H1 (cell line): ENCODE measurements around the gene ALPL. TPM values are rescaled to one million over a fixed set of nuclear protein-coding genes. Genes with fewer than 3 reads are reported as not detected.
"Not testable (repeated sequence)": the region's sequence is repeated elsewhere in the genome, so short reads cannot be mapped to it uniquely, and the experiment has no call there.

ENCODE experiments used
- CTCF ChIA-PET: fragments of 300-600 bp; sonication (Branson Sonifier 250); formaldehyde crosslinking; loops from one replicate; lab custom pipeline; 2021; ENCODE audit not compliant: partially characterized antibody; lab: Charles Lee
- POLR2A ChIA-PET: fragments of 300-600 bp; sonication (Branson Sonifier 250); formaldehyde crosslinking; loops from one replicate; lab custom pipeline; 2021; ENCODE audit warnings: inconsistent platforms; ENCODE audit not compliant: partially characterized antibody; lab: Charles Lee
- DNase-seq, 2 experiments: peaks; one replicate each; pipeline versions ENCODE4 v3.0.0 to v3.0.0-alpha.2; 2010 to 2022; ENCODE audit warnings: low spot score in 2 of 2, low read depth in 1 of 2, mixed read lengths in 1 of 2
- FAIRE-seq: peaks from 2 replicates; lab custom pipeline; 2011; peaks lifted over from hg19 to GRCh38; lab: Jason Lieb, UNC
- H2AFZ ChIP-seq: 2 replicates; pipeline ENCODE4 v1.8.1; 2012; ENCODE audit warnings: low read length, inconsistent platforms
- H2AK5ac ChIP-seq: 2 replicates; pipeline ENCODE4 v1.6.1; 2013; ENCODE audit warnings: low read depth, low read length
- H2BK120ac ChIP-seq: replicated peaks from 2 replicates; pipeline ENCODE3; 2013; ENCODE audit warnings: low read depth, low read length, inconsistent platforms
- H2BK12ac ChIP-seq: 2 replicates; pipeline ENCODE4 v1.6.1; 2013; ENCODE audit warnings: low read depth, low read length
- H2BK15ac ChIP-seq: 2 replicates; pipeline ENCODE4 v1.6.1; 2013; ENCODE audit warnings: low read length
- H2BK20ac ChIP-seq: 2 replicates; pipeline ENCODE4 v1.6.1; 2013; ENCODE audit warnings: low read length
- H2BK5ac ChIP-seq: 2 replicates; pipeline ENCODE4 v1.6.1; 2013; ENCODE audit warnings: low read depth, low read length
- H3K14ac ChIP-seq: 2 replicates; pipeline ENCODE4 v1.6.1; 2013; ENCODE audit warnings: inconsistent platforms; ENCODE audit not compliant: insufficient read length
- H3K18ac ChIP-seq: 2 replicates; pipeline ENCODE4 v1.6.1; 2013; ENCODE audit warnings: low read length; ENCODE audit errors: extremely low read depth
- H3K23ac ChIP-seq: 2 replicates; pipeline ENCODE4 v1.6.1; 2013; ENCODE audit warnings: inconsistent platforms; ENCODE audit not compliant: insufficient read length
- H3K23me2 ChIP-seq: 2 replicates; pipeline ENCODE4 v1.6.1; 2013; ENCODE audit warnings: low read depth, low read length
- H3K27ac ChIP-seq: 2 replicates; pipeline ENCODE4 v1.6.1; 2011; ENCODE audit warnings: low read depth, low read length, inconsistent platforms
- H3K27me3 ChIP-seq, 4 experiments: replicated peaks in 1 of 4; 1 replicate in 1 of 4; 2 replicates in 3 of 4; pipeline versions ENCODE4 v1.6.1 to v1.8.1; 2011 to 2013; ENCODE audit warnings: low read length in 3 of 4, mild to moderate bottlenecking in 3 of 4, inconsistent platforms in 2 of 4, mixed read lengths in 2 of 4, moderate library complexity in 1 of 4; ENCODE audit not compliant: control insufficient read depth in 3 of 4, insufficient read depth in 3 of 4; ENCODE audit errors: extremely low read depth in 1 of 4
- H3K36me3 ChIP-seq, 4 experiments: 2 replicates each; pipeline versions ENCODE4 v1.6.1 to v1.8.1; 2011 to 2013; ENCODE audit warnings: mild to moderate bottlenecking in 4 of 4, low read length in 3 of 4, moderate library complexity in 2 of 4, control low read depth in 1 of 4, inconsistent platforms in 1 of 4; ENCODE audit not compliant: insufficient read depth in 4 of 4, control insufficient read depth in 2 of 4
- H3K4ac ChIP-seq: replicated peaks from 2 replicates; pipeline ENCODE3; 2013; ENCODE audit warnings: low read length, low read depth, mixed read lengths, inconsistent platforms; ENCODE audit not compliant: insufficient read length
- H3K4me1 ChIP-seq, 4 experiments: replicated peaks in 1 of 4; 1 replicate in 1 of 4; 2 replicates in 3 of 4; pipeline versions ENCODE4 v1.6.1 to v1.8.1; 2011 to 2013; ENCODE audit warnings: low read length in 3 of 4, inconsistent platforms in 2 of 4, mixed read lengths in 1 of 4; ENCODE audit not compliant: insufficient read depth in 4 of 4, control insufficient read depth in 3 of 4
- H3K4me2 ChIP-seq, 2 experiments: 2 replicates each; pipeline versions ENCODE4 v1.6.1 to v1.8.1; 2011 to 2013; ENCODE audit warnings: low read depth in 2 of 2, low read length in 2 of 2, control low read depth in 1 of 2, inconsistent platforms in 1 of 2, mild to moderate bottlenecking in 1 of 2; ENCODE audit not compliant: insufficient read depth in 1 of 2
- H3K4me3 ChIP-seq, 4 experiments: fragments of 200-600, 300-600 bp in 1 of 4; sonication (generic), shearing (Covaris generic), sonication (Bioruptor Twin) in 1 of 4; 2 replicates each; pipeline versions ENCODE4 v1.5.1 to v1.8.1; 2011 to 2016; ENCODE audit warnings: low read length in 4 of 4, low read depth in 3 of 4, control low read depth in 2 of 4, inconsistent platforms in 2 of 4, mild to moderate bottlenecking in 2 of 4, mixed read lengths in 1 of 4, moderate library complexity in 1 of 4; ENCODE audit not compliant: insufficient read depth in 2 of 4; ENCODE audit errors: extremely low read depth in 1 of 4
- H3K56ac ChIP-seq: replicated peaks from 2 replicates; pipeline ENCODE3; 2013; ENCODE audit warnings: low read depth, mild to moderate bottlenecking, mixed read lengths, low read length, inconsistent platforms; ENCODE audit not compliant: insufficient read length
- H3K79me1 ChIP-seq: 2 replicates; pipeline ENCODE4 v1.6.1; 2013; ENCODE audit warnings: low read depth, low read length, control low read depth
- H3K79me2 ChIP-seq, 2 experiments: 2 replicates each; pipeline versions ENCODE4 v1.6.1 to v1.8.1; 2012 to 2013; ENCODE audit warnings: low read length in 2 of 2, mild to moderate bottlenecking in 2 of 2, inconsistent platforms in 1 of 2; ENCODE audit not compliant: insufficient read depth in 2 of 2, control insufficient read depth in 1 of 2
- H3K9ac ChIP-seq, 4 experiments: replicated peaks in 1 of 4; 1 replicate in 1 of 4; 2 replicates in 3 of 4; pipeline versions ENCODE4 v1.6.1 to v1.8.1; 2011 to 2013; ENCODE audit warnings: low read depth in 3 of 4, low read length in 3 of 4, control low read depth in 2 of 4, mild to moderate bottlenecking in 2 of 4, moderate library complexity in 2 of 4, inconsistent platforms in 1 of 4; ENCODE audit errors: extremely low read depth in 1 of 4
- H3K9me3 ChIP-seq, 2 experiments: 2 replicates each; pipeline versions ENCODE4 v1.6.1 to v1.8.1; 2012 to 2013; ENCODE audit warnings: mild to moderate bottlenecking in 2 of 2, moderate library complexity in 2 of 2, control low read depth in 1 of 2, inconsistent platforms in 1 of 2, low read depth in 1 of 2, low read length in 1 of 2, mixed read lengths in 1 of 2; ENCODE audit not compliant: insufficient read depth in 2 of 2
- H4K20me1 ChIP-seq, 2 experiments: replicated peaks in 1 of 2; 2 replicates each; pipeline versions ENCODE3 to v1.8.1; 2011 to 2013; ENCODE audit warnings: inconsistent platforms in 2 of 2, low read length in 2 of 2, mild to moderate bottlenecking in 1 of 2; ENCODE audit not compliant: insufficient read depth in 2 of 2, control insufficient read depth in 1 of 2
- H4K5ac ChIP-seq: 2 replicates; pipeline ENCODE4 v1.6.1; 2013; ENCODE audit warnings: low read length, low read depth, mixed read lengths, inconsistent platforms; ENCODE audit not compliant: insufficient read length
- H4K8ac ChIP-seq: 2 replicates; pipeline ENCODE4 v1.8.0; 2013; ENCODE audit warnings: mild to moderate bottlenecking, moderate library complexity, low read length, inconsistent platforms; ENCODE audit not compliant: insufficient read depth; ENCODE audit errors: extremely low read depth
- H4K91ac ChIP-seq: replicated peaks from 2 replicates; pipeline ENCODE3; 2013; ENCODE audit warnings: low read length, mixed read lengths, inconsistent platforms; ENCODE audit not compliant: insufficient read length
- WGBS, 2 experiments: shearing (Covaris generic) in 1 of 2; methylation state at CpG; one replicate each; pipeline versions ENCODE4 v1.1.6 to v1.1.7; 2013 to 2015; ENCODE audit warnings: low lambda C conversion rate in 2 of 2, mixed read lengths in 2 of 2, inconsistent platforms in 1 of 2, low coverage in 1 of 2, missing lambda C conversion rate in 1 of 2; ENCODE audit not compliant: insufficient replicate concordance in 2 of 2, insufficient coverage in 1 of 2, insufficient read length in 1 of 2; ENCODE audit errors: extremely low coverage in 1 of 2, missing lambda C conversion rate in 1 of 2; 5-methylcytosine and 5-hydroxymethylcytosine counted together
- polyA plus RNA-seq, 7 experiments: library from polyadenylated mRNA; depleted of rRNA in 3 of 7; stranded (reverse) in 5 of 7; unstranded in 2 of 7; fragments of >200 nt in 5 of 7; fragments of 200-250 nt in 2 of 7; gene quantifications; 1 replicate in 5 of 7; 2 replicates in 1 of 7; 4 replicates in 1 of 7; pipeline versions ENCODE4 v1.2.1 to v1.2.3, GENCODE V29; 2011 to 2013; ENCODE audit warnings: missing spikeins in 2 of 7, mixed read lengths in 2 of 7
- total RNA-seq: library from RNA; stranded (reverse); fragmentation: NEBNext Ultra II Directional; extraction: Animal tissue kit (Norgen Biotek cat#: 25700); gene quantifications from 2 replicates; pipeline ENCODE4 v1.2.1, GENCODE V29; 2021

The ALPL gene
- total and polyA plus RNA-seq, 2 of the 8 experiments (the other 6 are each of a cell fraction or from before 2014, with no cell fraction given) = 175 to 362 TPM

GRCh38 chr1:21519486-21520070 lies 10.4 kb downstream of the ALPL start:
- Histone ChIP-seq H3K4me1 (peaks cover 14 to 22% (median 16%) of the 10 kb centered on the region in 4 experiments), H3K4ac (peak overlapping the region; percentile 40), H3K79me2 (peaks cover 9 to 65% of the 10 kb centered on the region in 2 experiments), H4K20me1 (peaks cover 8 to 35% of the 10 kb centered on the region in 2 experiments), H2BK12ac (peak overlapping the region; percentile 6), H2BK20ac (peak overlapping the region; percentile 56; the same call in 1 of the 2 replicates), H3K27ac (peak overlapping the region; percentile 13; the same call in 1 of the 2 replicates), H3K18ac (peak overlapping the region; percentile 39), H2BK15ac (0 out of 2 replicates have a peak overlapping the region, but pooled peaks have one; percentile 33), H3K4me2 (peak overlapping the region; percentile 26 to 35; a peak in 2 of 4 replicates), H2BK5ac (peak overlapping the region; percentile 90; the same call in 1 of the 2 replicates), H3K79me1 (peaks cover 14% of the 10 kb centered on the region)
- not testable (repeated sequence) for DNase-seq, H2AK5ac ChIP-seq, H3K14ac ChIP-seq, H4K5ac ChIP-seq, H4K91ac ChIP-seq, H3K36me3 ChIP-seq, H3K9ac ChIP-seq, H3K27me3 ChIP-seq, H2BK120ac ChIP-seq, H2AFZ ChIP-seq, H4K8ac ChIP-seq, H3K23me2 ChIP-seq, H3K4me3 ChIP-seq, FAIRE-seq, H3K9me3 ChIP-seq, H3K56ac ChIP-seq, H3K23ac ChIP-seq
- WGBS, 2 experiments = 88% methylated on average over 11 of the region's 11 CpGs; no CpG with 5 or more reads in 1 of the 2 experiments
- POLR2A ChIA-PET = interaction anchor here (1.0 to 1.5 kb wide), 2 partner anchors 19 to 28 kb away, joined by 3 to 6 read pairs; no protein-coding TSS in a partner anchor
- CTCF ChIA-PET = interaction anchor here (0.9 to 26.3 kb wide), 9 partner anchors 9 to 258 kb away, joined by 3 to 372 read pairs (median 4); no protein-coding TSS in a partner anchor
